ENCODE data around the gene ANKIB1.

- TF ChIP-seq FOSL1 (tag; conservative IDR thresholded peaks at IDR 0.05) (no peak), CTCF (IDR thresholded peaks at IDR 0.05 in 2 of 3, conservative IDR thresholded peaks at IDR 0.05 in 1 of 3; ENCODE audit: insufficient read depth in 2 of 3, low read depth in 1 of 3, low read length in 3 of 3) (no peak)
These were observed 48.3 kb downstream of the ANKIB1 start for GRCh38 chr7:92293896-92294590.

Data from K562 (cell line).